GM19438 (cell line): ENCODE data around the gene C2orf76.
"Not testable (repeated sequence)": the region's sequence is repeated elsewhere in the genome, so short reads cannot be mapped to it uniquely, and the experiment has no call there.

ENCODE experiments used
- ATAC-seq: cut with Tn5 transposase; IDR thresholded peaks from one replicate; pipeline ENCODE4 v1.9.1; 2021; ENCODE audit warnings: low read depth; ENCODE audit not compliant: unreplicated experiment

The C2orf76 gene

GRCh38 chr2:119304847-119305246, 61.8 kb downstream of the C2orf76 start:
- no peak for ATAC-seq

DNA sequence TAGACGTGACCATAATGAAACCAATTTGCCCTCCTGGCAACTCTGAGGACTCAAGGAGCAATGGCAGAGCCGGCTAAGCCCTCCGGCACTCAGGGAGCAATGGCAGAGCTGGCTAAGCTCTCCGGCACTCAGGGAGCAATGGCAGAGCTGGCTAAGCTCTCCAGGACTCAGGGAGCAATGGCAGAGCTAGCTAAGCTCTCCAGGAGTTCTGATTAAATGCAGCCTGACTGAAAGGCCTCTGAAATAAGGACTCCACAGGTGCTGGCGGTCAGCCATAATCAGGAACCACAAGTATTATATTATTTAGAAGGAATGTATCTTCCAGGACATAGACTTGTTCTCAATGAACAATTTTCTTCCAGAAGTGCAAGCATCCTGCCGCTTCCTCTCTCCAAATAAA, 65.2 kb downstream of the C2orf76 start:
- no peak for ATAC-seq

DNA sequence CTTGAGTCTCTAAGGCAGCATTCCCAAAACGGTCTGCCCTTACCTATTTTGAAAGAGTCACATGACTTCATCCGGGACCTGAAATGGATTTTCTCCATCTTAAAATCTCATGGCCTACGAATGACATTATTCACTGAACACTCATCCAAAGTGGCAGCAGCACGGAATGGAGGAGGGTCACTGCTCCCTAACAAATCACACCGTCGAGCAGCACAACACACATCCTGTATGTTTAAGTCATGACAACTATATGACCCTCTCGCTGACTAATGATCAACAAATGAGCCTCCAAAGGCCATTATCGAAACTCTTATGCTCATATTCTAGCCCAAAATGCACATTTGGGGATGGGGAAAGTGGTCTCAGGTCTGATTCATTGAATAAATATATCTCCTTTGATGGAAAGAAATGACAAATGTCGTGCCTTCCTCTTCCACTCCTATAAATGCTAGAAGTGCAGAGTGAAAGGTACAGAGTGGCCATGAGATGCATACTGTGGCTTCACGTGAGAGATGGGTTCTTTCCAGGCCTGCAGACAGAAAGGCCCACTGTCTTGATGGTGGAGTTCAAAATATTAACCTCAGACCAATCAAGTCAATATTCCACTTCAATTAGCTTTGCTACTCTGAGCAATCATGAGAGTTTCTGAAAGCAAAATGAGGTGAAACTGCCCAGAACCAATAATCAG, 70.8 kb downstream of the C2orf76 start:
- no peak for ATAC-seq

DNA sequence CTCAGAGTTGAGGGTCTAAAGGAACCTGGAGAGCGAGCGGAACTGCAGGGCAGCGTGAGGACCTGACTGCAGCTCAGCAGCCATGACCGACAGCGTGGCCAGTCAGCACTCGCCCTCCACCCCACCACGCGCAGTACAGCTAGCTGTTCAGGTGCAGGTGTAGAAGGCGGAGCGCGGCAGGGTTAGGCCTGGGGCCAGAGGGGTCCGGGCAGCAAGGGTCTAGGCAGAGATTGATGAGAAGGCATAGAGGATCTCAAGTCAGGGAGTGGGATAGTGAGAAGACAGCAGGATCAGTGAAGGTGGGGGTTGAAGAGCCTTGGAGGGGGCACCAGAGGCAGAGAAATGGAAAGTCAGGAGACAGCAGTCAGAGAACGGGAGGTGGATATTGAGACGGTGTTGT, 72.0 kb downstream of the C2orf76 start:
- no peak for ATAC-seq

DNA sequence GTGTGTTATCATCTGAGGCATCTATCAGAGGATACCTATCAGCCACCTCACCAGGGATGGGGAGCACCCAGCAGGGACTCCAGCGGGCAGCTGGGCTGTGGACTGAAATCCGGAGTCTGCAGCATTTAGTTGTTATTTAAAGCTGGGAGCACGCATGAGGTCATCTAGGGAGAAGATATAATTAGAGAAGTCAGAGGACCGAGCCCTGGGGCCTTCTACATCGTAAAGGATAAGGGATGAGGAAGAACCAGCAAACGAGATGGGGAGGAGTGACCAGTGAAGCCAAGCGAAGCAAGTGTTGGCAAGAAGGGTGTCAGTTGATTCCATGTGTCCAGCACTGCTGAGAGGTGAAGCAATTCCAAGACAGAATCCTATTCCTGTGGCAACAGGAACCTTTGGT, 72.7 kb downstream of the C2orf76 start:
- no peak for ATAC-seq

GRCh38 chr2:119293254-119293653, 73.4 kb downstream of the C2orf76 start:
- no peak for ATAC-seq

GRCh38 chr2:119292226-119292625, 74.4 kb downstream of the C2orf76 start:
- ATAC-seq, result no peak

DNA sequence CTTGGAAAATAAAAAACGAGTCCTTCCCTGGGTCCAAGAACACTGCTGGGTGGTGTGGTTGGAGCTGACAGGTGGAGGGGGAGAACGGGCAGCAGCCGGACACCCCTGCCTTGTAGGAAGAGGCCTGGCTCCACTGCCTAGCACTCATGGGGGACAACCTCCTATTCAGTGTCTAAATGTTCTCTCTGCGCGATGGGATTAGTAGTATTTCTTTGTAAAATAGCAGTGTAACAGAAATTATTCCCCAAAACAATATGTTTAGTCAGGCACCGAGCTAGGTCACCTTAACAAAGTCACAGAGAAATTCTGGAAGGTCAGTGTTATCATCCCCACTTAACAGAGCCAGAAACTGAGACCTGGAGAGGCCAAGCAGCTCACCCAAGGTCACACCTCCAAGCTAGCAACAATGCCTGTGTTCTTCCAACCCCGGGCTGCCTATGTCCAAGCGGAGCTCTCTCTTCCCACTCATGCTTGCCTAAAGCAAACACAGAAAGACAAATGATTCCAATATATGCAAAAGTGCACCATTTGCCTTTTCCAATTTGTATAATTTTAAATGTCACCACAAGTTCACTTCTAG, 75.0 kb downstream of the C2orf76 start:
- ATAC-seq, result no peak

DNA sequence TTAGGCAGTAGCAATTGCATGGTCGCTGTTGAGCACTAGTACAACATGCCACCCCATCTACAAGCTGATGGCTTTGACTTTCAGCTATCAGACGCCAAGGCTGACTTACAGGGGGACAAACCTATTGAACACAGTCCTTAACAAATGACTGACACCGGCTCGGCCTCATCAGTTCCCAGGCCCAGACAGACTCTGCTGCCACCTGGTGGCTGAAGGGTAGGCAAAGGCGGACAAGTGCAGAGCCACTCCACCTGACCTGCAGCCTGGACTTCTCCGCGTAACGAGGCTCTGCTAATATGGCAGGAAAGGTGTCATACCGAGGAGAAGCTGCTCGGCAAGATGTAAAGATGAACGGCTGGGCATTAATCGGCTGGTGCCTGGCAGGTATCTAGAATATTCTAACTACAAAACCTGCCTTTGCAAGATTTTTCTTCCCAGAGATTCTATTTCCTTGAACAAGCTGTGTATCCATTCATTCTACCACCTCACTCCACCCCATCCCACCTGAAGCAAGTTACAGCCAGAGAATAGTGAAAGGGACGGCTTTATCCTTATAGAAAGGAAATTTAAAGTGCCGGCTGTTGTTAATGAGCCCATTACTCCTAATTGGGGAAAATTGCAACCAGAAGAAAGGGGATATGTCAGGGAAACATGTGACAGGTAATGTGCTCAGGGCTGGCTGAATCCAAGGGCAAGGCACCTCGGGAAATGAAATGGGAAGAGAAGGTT, 75.6 kb downstream of the C2orf76 start:
- ATAC-seq, result no peak

DNA sequence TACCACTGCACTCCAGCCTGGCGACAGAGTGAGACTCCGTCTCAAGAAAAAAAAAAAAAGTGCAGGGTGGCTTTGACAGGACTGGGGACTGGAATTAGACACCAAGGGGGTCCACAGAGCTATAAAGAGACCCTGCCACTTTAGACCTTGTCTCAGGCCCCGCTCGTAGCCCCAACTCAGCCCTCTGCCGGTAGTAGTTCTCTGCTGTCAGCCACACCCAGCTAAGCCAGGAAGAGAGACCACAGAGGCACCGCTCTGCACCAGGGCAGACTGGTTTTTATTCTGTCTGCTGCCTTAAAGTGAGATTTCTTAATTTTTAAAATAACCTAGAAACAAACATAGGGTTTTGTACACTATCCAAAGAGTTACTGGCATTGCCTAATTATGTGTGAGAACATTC, 77.0 kb downstream of the C2orf76 start:
- ATAC-seq, result no peak

GRCh38 chr2:119289093-119289492, 77.5 kb downstream of the C2orf76 start:
- no peak for ATAC-seq

- no peak for ATAC-seq
Measured at GRCh38 chr2:119288576-119288975, 78.1 kb downstream of the C2orf76 start.

- no peak for ATAC-seq
Measured at GRCh38 chr2:119286661-119287060, 80.0 kb downstream of the C2orf76 start.

DNA sequence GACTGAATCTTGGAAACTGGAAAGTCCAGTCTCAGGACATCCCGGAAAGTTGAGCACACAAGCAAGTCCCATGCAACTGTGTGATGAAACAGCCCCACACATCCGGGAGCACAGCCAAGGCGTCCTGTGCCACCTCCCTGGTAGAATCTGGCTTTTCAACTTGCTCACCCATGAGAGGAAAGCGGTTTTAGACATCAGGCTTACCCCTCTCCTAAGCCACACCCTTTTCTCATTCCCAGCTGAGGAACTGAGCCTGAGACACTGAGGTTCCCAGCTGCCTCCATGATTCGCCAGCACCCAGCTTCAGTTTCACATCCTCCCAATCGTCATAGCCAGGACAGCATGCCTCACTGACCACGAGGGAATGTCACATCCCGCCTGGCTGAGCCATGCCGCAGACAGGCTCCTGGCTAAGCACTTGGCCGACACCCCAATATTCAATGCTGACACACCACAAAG, 82.7 kb downstream of the C2orf76 start:
- no peak for ATAC-seq

GRCh38 chr2:119282996-119283511, 83.6 kb downstream of the C2orf76 start:
- ATAC-seq, result no peak

GRCh38 chr2:119282146-119282995, 84.3 kb downstream of the C2orf76 start:
- ATAC-seq, result no peak

- no peak for ATAC-seq
Measured at GRCh38 chr2:119280680-119281079, 86.0 kb downstream of the C2orf76 start.

DNA sequence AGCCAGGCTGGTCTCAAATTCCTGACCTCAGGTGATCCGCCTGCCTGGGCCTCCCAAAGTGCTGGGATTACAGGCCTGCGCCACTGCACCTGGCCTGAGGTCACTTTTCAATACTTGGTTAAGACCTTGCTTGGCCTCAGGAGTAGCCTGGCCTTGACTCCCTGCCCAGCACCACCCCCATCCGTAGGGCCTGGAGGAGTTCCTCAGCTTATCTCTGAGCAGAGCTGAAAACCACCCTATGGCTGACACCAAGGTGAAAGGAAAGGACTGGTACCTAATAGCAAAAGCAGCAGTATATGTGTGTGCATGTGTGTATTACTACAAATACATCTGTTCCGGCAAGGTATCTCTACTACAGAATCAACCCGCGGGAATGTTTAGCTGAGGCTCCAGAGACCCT, 87.0 kb downstream of the C2orf76 start:
- ATAC-seq, result no peak

DNA sequence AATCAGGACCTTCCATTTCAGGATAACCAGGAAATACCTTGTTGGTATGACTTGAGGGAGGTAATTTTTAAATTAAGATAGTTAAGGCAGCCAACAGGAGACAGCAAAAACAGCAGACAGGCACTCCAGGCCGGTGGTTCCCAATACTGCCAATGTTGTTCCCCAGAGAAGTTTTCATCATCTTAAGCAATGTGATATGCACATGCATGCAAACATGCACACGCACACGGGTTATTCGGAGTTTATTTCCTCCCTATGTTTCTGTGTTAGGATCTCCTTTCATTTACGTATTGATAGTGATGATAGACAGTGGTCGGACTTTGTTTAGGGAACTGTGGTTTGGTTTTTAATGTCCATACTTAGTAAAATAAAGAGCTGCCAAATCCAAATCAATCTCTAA, 87.7 kb downstream of the C2orf76 start:
- ATAC-seq, result no peak

DNA sequence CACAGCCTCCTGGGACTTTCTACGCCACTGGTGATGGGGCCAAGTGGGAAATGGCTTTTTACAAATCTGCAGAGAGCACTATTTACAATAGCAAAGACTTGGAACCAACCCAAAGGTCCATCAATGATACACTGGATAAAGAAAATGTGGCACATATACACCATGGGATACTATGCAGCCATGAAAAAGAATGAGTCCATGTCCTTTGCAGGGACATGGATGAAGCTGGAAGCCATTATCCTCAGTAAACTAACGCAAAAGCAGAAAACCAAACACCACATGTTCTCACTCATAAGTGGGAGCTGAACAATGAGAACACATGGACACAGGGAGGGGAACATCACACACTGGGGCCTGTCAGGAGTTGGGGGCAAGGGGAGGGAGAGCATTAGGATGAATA, 88.2 kb downstream of the C2orf76 start:
- ATAC-seq, result not testable (repeated sequence)

- ATAC-seq, result no peak
Measured at GRCh38 chr2:119276864-119277263, 89.8 kb downstream of the C2orf76 start.
